SKM-1 (cell line): ENCODE results near the gene CSH2.
"Not testable (repeated sequence)": the region's sequence is repeated elsewhere in the genome, so short reads cannot be mapped to it uniquely, and the experiment has no call there.

Experiments
- DNase-seq: peaks from one replicate; lab custom pipeline; 2025; ENCODE audit not compliant: unreplicated experiment; lab: John Stamatoyannopoulos, UW

Gene CSH2

DNA sequence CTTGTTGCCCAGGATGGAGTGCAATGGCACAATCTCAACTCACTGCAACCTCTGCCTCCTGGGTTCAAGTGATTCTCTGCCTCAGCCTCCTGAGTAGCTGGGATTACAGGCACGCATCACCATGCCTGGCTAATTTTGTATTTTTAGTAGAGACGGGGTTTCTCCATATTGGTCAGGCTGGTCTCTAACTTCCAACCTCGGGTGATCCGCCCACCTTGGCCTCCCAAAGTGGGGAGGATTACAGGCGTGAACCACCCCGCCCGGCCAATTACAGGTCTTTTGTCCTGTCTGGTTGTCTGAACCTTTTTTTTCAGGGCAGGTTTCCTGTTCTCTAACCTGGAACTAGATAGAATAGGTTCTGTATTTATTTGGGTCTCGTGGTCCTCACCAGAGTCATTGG, 17.1 kb downstream of the CSH2 start:
- not testable (repeated sequence) for DNase-seq

DNA sequence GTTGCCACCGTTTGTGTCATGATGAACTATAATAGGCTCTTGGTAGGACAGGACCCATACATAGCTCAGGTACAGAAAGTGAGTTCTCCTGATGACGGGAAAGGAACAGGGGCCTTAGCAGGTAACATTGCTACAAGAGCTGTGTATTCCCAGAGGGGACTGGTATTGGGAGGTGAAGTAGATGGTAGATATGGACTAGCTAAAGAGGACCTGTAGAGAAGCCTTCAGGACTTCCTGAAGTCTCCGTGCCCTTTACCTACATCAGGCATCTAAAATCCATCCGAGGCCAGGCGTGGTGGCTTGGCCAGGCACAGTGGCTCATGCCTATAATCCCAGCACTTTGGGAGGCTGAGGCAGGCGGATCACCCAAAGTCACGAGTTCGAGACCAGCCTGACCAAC, 18.3 kb downstream of the CSH2 start:
- no peak for DNase-seq

- DNase-seq, result no peak
These were observed 18.8 kb downstream of the CSH2 start for GRCh38 chr17:63854709-63855108.

GRCh38 chr17:63853260-63853659, 20.2 kb downstream of the CSH2 start:
- no peak for DNase-seq

- no peak for DNase-seq
These were observed 23.1 kb downstream of the CSH2 start for GRCh38 chr17:63850401-63850800.

DNA sequence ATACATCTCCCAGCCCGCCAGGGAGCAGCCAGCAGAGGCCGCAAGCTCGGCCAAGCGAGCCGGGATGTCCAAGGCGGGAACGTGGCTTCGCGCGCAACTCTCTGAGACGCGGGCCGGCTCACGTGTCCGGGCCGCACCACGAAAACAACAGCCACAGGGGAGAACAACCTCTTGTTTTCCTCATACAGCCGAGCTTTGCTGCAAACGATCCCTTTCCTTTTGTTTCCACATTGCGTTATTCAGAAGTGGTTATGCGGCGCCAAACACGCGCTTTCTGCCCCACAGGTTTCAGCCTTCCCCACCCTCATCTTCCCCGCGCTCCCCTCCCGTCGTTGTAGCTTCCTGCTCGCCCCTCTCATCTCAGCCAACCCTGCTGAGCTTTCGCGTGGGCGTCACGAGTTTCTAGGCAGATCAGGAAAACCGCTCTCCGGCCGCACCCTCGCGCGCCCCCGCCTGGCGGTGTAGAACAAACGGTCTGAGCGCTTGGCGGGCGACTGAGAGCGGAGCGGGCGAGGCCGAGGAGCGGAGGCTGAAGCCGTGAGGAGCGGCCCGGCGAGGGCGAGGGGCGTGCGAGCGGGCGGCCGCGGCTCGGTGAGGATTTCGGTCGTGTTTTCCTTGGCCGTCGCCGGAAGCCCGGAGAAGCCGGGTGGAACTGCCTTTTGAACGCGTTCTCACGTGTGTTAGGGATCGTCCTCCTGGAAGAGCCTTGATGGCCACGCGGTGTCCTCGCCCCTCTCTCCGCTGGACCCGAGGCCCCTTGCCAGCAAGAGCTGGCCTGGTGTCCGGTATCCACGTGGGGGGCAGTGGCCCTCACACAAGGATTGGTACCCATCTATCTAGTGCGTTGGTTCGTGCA, 24.4 kb downstream of the CSH2 start:
- peak; percentile 91 for DNase-seq

- DNase-seq, result no peak
These were observed 25.8 kb downstream of the CSH2 start for GRCh38 chr17:63847525-63848249.

GRCh38 chr17:63845509-63845908, 28.0 kb downstream of the CSH2 start:
- DNase-seq, result no peak

DNA sequence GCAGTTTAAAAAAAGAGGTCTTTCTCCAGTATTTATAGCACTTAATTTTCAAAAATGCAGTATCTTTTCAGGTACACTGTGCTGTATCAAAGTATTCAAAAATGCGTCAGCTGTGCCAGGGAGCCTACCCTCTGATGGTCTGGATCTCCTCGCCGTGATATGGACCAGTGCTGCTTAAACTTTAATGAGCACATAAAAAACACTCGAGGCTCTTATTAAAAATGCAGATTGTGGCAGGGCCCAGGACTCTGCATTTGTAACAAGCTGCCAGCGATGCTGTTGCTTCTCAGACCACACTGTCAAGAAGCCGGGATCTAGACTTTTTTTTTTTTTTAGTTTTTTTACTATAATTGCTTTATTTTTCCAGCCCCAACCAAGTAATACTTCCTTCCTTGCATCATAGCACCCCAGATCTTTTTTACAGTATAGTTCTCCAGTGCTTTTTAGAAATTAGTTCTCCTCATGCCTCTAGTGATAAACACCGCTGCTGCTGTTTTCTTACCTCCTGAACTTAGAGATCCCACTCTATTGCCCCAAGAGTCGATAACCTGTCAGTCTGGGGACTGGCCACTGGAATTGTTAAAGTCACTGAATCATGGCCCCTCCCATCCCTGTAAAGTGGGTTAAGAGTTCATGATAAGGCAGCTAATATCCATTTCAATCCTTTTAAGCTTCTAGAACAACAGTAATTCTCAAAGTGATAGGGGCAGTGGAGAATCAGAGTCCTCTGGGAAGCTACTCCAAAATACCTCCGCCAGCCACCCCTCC, 29.4 kb downstream of the CSH2 start:
- DNase-seq, result no peak

DNA sequence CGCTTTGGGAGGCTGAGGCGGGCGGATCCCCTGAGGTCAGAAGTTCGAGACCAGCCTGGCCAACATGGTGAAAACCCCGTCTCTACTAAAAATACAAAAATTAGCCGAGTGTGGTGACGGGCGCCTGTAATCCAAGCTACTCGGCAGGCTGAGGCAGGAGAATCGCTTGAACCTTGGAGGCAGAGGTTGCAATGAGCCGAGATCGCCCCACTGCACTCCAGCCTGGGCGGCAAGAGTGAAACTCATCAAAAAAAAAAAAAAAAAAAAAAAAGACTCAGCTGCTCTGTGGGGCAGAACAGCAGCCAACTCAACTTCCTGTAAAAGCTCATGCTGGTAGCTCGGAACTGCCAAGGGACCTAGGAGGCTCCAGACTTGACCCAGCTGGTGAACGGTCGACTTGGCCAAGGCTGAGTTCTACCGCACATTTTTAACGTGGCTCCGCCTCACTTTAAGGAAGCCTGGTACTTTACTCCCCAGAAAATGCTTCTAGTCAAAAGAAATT, 30.0 kb downstream of the CSH2 start:
- DNase-seq, result not testable (repeated sequence)

GRCh38 chr17:63842540-63843386, 30.7 kb downstream of the CSH2 start, which contains the start of gene SMARCD2:
Gene SMARCD2 (minus strand): TSS chr17:63842685. CDS start chr17:63842674, 11 bp downstream.
- peak; percentile 96 for DNase-seq

- no peak for DNase-seq
These were observed 31.3 kb downstream of the CSH2 start for GRCh38 chr17:63842173-63842539.

DNA sequence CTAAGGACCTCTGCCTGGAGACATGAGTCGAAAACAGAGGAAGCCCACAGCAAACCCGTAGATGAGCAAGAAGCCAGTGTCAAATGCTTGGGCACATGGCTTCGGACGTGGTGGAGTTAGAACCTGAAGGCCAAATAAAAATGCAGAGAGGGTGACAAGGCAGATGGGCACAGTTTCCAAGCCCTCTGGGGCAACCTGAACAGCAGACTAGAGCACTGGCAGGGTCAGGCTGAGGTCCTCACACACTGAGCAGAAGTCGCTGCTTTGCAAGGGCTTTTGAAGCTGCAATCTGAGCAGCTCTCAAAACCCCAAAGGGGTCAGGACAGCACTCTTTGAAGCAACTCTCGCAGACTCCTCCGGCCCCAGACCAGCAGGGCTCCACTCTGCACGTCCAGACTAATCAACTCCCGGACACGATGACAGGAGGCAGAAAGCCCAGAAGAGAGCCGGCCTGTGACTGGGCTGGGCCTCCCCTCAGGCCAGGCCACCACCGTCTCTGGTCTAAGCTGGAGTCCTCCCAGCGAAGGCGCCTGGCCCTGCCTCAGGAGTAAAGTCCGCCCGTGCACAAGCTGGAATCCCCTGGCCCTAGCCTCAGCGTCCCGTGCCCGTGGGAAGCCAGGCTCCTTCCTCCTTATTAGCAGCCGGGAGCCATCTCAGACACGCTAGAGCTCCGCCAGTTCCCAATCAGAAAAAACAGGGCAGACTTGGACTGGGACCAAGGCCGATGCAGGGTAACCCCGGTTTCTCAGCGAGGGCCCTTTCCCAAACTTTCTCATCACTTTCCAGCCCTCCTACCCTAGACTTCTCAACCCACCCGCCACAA, 31.9 kb downstream of the CSH2 start:
- no peak for DNase-seq

DNA sequence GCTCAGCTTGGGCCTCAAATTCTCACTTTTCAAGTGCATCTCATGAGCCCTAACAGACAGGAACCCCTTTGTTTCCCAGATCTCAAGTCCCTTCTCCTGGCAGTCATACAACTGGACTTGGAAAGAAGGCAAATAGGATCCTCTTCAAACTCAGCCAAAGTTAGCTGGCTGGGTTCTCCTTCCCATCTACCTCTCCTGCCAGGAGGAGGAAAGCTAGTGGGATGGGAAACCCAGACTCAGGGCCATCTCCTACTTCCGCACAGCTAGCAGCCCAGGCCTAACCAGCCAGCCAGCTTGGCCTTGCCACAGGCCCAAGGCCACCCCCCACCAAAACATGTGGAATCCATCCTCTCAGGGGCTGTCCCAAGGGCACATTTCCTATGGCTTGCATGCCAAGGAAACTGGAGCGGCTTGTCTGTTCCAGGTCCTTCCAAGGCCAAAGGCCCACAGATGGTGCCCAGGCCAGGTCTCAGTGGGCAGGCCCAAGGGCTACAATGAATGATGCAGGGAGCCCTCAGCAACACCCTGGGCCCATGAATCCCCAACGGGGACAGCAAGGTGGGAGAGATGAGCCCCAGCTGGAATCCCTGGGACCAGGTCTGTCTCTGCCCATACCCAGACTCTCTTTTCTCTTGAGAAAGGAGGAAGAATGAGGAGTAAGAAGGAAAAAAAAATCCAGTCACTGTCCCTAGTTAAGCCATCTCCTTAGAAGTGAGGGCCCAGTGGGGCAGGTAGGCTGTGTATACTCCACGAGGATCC, 32.7 kb downstream of the CSH2 start:
- DNase-seq, result no peak

- DNase-seq, result no peak
These were observed 34.8 kb downstream of the CSH2 start for GRCh38 chr17:63838631-63839171.

DNA sequence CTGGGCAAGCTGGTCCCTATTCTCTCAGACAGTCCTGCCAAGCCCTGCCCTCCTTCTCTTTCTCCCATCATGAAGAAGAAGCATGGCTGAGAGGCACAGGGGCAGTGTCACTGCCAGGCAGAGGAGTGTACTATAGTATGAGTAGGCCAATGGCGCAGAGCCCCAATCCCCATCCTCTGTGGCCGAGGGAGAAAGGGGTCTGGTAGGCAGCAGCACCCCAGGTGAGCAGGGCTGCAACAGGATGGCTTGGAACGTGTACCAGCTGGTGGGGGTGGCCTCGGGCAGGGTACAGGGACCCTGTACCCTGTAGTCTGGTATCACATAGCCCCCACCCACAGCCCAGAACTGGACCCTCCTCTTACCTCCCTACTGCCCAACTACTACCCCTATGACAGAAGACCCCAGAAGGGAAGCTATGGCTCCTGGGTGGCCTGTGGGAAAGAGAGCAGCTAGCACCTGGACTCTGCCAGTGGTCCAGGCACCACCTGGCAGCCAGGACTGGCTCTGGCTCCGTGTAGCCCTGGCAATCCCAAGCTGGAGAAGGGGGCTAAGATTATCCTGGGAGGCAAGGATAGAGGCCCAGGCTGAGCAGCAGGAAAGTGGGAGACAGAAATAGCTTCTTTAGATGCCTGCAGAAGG, 35.4 kb downstream of the CSH2 start:
- no peak for DNase-seq

- no peak for DNase-seq
These were observed 36.0 kb downstream of the CSH2 start for GRCh38 chr17:63837480-63837879.

GRCh38 chr17:63836811-63837210, 36.7 kb downstream of the CSH2 start:
- DNase-seq, result no peak
